ENCODE measurements around the gene RAG1. TPM values are rescaled to one million over a fixed set of nuclear protein-coding genes. Genes with fewer than 3 reads are reported as not detected.

The RAG1 gene
- total RNA-seq, 2 donors from 2014 or later: 0.42 to 0.86 TPM

DNA sequence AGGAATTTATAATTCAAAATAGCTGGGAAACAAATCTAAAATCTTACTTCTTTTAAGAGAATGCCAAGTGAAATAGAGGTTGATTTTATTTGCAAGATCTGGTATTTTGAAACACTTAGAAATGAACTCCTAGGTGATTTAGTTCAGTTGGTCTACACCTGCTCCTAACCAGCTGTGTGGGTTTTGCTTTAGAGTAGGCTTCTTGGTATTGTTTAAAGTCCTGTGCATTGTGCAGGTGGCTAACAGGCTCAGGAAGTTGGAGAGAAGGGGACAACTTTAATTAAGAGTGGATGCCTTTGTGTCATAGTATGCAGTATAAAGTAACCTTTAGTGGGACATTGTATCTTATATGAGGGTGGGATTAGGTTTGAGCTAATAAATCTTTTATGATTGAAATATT is 34.3 kb downstream of the RAG1 start:
- Mint-ChIP-seq H3K27me3 (ENCODE audit: insufficient read depth) (no peaks in the 10 kb centered on the region), H3K4me3 (no peak overlapping the region), H3K9me3 (no peaks in the 10 kb centered on the region), H3K27ac (no peak overlapping the region), H3K4me1 (peaks cover 4% of the 10 kb centered on the region), H3K36me3 (ENCODE audit: low read depth) (no peaks in the 10 kb centered on the region)
- no peaks in the 10 kb centered on the region for H3K4me1 ChIP-seq (ENCODE audit: control insufficient read depth, insufficient read depth, low read length)
- no peak for DNase-seq
- TF ChIP-seq, protein P1, sequence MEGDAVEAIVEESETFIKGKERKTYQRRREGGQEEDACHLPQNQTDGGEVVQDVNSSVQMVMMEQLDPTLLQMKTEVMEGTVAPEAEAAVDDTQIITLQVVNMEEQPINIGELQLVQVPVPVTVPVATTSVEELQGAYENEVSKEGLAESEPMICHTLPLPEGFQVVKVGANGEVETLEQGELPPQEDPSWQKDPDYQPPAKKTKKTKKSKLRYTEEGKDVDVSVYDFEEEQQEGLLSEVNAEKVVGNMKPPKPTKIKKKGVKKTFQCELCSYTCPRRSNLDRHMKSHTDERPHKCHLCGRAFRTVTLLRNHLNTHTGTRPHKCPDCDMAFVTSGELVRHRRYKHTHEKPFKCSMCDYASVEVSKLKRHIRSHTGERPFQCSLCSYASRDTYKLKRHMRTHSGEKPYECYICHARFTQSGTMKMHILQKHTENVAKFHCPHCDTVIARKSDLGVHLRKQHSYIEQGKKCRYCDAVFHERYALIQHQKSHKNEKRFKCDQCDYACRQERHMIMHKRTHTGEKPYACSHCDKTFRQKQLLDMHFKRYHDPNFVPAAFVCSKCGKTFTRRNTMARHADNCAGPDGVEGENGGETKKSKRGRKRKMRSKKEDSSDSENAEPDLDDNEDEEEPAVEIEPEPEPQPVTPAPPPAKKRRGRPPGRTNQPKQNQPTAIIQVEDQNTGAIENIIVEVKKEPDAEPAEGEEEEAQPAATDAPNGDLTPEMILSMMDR (conservative IDR thresholded peaks at IDR 0.05): no peak
- H3K36me3 ChIP-seq (ENCODE audit: control insufficient read depth, insufficient read depth, low read length): no peaks in the 10 kb centered on the region
- no peaks in the 10 kb centered on the region for H3K27me3 ChIP-seq (ENCODE audit: control insufficient read depth, insufficient read depth, low read length, poor library complexity, severe bottlenecking)
- no peak overlapping the region for H3K9ac ChIP-seq (ENCODE audit: extremely low read depth, low read length, poor library complexity, severe bottlenecking)
- no peaks in the 10 kb centered on the region for H3K9me3 ChIP-seq (ENCODE audit: control insufficient read depth, low read length)
- H3K27ac ChIP-seq (ENCODE audit: low read depth, low read length): no peak overlapping the region
- no peak overlapping the region for H3K4me3 ChIP-seq (ENCODE audit: low read length)

DNA sequence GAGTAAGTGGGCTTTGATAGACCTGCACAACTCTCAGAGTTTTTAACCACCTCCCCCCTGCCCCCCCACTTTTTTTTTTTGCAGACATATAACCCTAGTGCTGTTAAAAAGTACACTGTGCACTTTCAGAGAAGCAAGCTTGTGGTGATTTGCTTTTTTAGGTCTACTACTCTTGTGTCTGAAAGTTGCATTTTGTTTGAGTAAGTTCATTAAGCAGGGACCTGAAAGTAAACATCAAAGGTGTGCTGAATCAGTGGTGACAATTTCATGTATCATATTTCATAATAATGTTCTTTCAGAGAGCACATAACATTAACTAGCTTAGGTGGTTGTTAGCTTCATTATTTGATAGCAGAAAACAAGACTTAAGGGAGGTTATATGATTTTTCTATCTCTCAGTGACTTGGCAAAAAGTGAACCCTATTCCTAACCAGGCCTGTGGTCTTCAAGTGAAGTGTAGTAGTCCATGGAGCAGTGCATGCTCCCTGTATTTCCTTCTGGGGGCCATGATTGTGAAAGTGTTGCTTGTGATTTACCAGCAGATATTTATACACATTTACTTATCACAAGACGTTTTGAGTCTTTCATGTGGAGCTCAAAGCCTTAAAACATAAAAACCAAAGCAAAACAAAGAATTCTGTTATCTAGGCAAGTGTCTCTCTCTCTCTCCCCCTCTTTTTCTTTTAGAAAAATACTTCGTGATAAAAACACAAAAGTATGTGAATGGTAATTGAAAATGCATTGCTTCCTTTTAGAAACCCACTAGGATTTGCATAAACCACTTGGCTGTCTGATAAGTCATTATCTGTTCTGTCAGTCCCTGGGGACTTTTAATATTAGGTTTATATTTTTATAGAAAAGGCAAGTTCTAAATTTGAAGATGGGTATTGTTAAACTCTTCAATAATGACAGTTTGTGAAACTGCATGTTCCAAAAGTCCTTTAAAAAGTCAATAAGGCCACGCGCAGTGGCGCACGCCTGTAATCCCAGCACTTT is 37.7 kb downstream of the RAG1 start:
- no peak overlapping the region for H3K4me3 ChIP-seq (ENCODE audit: low read length)
- H3K9me3 ChIP-seq (ENCODE audit: control insufficient read depth, low read length): no peaks in the 10 kb centered on the region
- H3K9me3 Mint-ChIP-seq: no peaks in the 10 kb centered on the region
- H3K36me3 Mint-ChIP-seq (ENCODE audit: low read depth): no peaks in the 10 kb centered on the region
- no peaks in the 10 kb centered on the region for H3K36me3 ChIP-seq (ENCODE audit: control insufficient read depth, insufficient read depth, low read length)
- TF ChIP-seq, protein P1 (conservative IDR thresholded peaks at IDR 0.05): no peak
- peaks cover 3% of the 10 kb centered on the region for H3K4me1 ChIP-seq (ENCODE audit: control insufficient read depth, insufficient read depth, low read length)
- H3K4me3 Mint-ChIP-seq: no peak overlapping the region
- WGBS, 2 experiments (ENCODE audit: insufficient coverage in 1 of 2, insufficient read length in 1 of 2): 89 to 100% methylated on average over 4 to 6 of the region's 6 CpGs
- no peak overlapping the region for H3K9ac ChIP-seq (ENCODE audit: extremely low read depth, low read length, poor library complexity, severe bottlenecking)
- H3K4me1 Mint-ChIP-seq: peaks cover 4% of the 10 kb centered on the region
- H3K27ac Mint-ChIP-seq: no peak overlapping the region
- H3K27me3 Mint-ChIP-seq (ENCODE audit: insufficient read depth): no peaks in the 10 kb centered on the region
- DNase-seq: no peak
- no peak overlapping the region for H3K27ac ChIP-seq (ENCODE audit: low read depth, low read length)
- no peaks in the 10 kb centered on the region for H3K27me3 ChIP-seq (ENCODE audit: control insufficient read depth, insufficient read depth, low read length, poor library complexity, severe bottlenecking)

DNA sequence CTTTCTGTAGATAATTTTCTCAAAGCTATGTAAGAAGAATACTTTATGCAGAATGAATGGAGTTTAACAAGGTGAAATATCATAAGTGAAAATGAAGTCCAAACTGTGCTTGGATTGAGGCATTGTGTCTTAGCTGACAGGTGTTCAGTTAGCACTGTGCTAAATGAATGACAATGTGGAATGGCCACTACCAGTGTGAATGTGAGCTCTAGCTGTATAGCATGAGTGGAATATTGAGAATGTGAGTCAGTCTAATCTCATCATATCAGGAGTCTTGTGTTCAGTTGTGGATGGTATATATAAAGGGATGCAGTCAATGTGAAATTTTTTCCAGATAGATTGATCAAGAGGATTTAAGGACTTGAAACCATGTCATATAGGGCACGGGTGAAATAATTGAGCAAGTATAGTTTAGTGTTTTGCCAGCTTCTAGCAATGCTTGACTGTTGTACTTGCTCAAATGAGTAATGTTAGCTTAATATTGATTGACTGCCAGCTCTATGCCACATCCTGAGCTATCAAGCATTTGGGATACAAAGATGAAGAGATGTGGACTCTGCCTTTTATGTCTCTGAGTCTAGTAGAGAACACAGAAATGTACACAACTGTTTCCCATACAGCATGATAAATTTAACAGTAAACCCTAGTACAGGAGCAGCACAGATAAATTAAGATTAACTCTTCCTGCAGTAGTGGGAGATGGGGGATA is 40.8 kb downstream of the RAG1 start:
- Mint-ChIP-seq H3K4me1 (peaks cover 4% of the 10 kb centered on the region), H3K4me3 (no peak overlapping the region), H3K9me3 (peaks cover 1% of the 10 kb centered on the region), H3K27ac (no peak overlapping the region), H3K36me3 (ENCODE audit: low read depth) (peaks cover 3% of the 10 kb centered on the region), H3K27me3 (ENCODE audit: insufficient read depth) (no peaks in the 10 kb centered on the region)
- Histone ChIP-seq H3K9ac (ENCODE audit: extremely low read depth, low read length, poor library complexity, severe bottlenecking) (no peak overlapping the region), H3K9me3 (ENCODE audit: control insufficient read depth, low read length) (no peaks in the 10 kb centered on the region), H3K36me3 (ENCODE audit: control insufficient read depth, insufficient read depth, low read length) (no peaks in the 10 kb centered on the region), H3K27me3 (ENCODE audit: control insufficient read depth, insufficient read depth, low read length, poor library complexity, severe bottlenecking) (no peaks in the 10 kb centered on the region), H3K4me3 (ENCODE audit: low read length) (no peak overlapping the region), H3K27ac (ENCODE audit: low read depth, low read length) (no peak overlapping the region), H3K4me1 (ENCODE audit: control insufficient read depth, insufficient read depth, low read length) (peaks cover 3% of the 10 kb centered on the region)
- TF ChIP-seq, protein P1 (conservative IDR thresholded peaks at IDR 0.05): no peak
- no peak for DNase-seq
- 92 to 100% methylated on average over 1 of the region's 1 CpG for WGBS, 2 experiments (ENCODE audit: insufficient coverage in 1 of 2, insufficient read length in 1 of 2)
